B cell (primary cell): ENCODE results near the gene TBC1D1.

Source experiments
- EZH2 ChIP-seq: IDR thresholded peaks from 2 replicates; pipeline ENCODE4 v1.6.1; 2012; ENCODE audit warnings: borderline replicate concordance, low read depth, mild to moderate bottlenecking, moderate library complexity, low read length; ENCODE audit not compliant: insufficient read depth, poor library complexity, severe bottlenecking
- TF ChIP-seq, protein P1 (sequence below): fragments of 200-600 bp; IDR thresholded peaks from one replicate; pipeline ENCODE4 v1.8.0; 2022; ENCODE audit warnings: antibody characterized with exemption, mild to moderate bottlenecking

DNA sequence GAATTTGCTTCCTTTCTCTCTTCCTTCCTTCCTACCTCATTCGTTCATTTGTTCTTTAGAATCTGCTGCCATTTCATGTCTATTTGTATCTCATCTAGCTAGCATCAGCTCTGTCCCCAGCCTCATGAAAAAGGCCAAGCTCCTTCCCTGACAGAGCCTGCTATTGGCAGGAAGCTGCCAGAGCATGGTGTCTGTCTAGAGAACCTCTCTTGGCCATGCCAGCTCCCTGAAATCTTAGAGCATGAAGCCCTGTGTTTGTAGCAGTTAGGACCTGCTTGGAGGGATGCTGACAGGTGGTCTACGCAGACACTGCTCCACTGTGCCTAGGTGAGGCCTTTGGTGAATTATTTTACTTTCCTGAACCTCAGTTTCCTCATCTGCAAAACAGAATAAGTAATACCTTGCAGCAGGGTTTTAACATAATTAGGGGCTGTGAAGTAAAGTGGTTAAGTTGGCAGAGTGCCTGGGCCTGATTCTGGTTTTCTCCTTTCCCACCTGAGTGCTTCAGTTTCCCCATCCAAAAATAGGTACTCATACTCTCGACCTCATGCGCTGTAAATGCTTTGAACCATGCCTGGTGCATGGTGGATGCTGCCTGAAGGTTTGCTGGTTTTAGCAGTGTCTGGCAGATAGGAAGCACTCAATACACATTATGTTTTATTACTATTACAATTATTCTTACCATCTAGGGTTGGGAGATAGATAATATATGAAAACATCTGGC, 74.0 kb downstream of the TBC1D1 start:
- TF ChIP-seq, protein P1, sequence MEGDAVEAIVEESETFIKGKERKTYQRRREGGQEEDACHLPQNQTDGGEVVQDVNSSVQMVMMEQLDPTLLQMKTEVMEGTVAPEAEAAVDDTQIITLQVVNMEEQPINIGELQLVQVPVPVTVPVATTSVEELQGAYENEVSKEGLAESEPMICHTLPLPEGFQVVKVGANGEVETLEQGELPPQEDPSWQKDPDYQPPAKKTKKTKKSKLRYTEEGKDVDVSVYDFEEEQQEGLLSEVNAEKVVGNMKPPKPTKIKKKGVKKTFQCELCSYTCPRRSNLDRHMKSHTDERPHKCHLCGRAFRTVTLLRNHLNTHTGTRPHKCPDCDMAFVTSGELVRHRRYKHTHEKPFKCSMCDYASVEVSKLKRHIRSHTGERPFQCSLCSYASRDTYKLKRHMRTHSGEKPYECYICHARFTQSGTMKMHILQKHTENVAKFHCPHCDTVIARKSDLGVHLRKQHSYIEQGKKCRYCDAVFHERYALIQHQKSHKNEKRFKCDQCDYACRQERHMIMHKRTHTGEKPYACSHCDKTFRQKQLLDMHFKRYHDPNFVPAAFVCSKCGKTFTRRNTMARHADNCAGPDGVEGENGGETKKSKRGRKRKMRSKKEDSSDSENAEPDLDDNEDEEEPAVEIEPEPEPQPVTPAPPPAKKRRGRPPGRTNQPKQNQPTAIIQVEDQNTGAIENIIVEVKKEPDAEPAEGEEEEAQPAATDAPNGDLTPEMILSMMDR = no peak
- no peak for TF ChIP-seq EZH2
